Activated T-cell treated with anti-CD3 and anti-CD28 coated beads, Interleukin-2, amount 50 U/mL, for 4 hours (primary cell): Measurements from ENCODE around the gene ADNP. TPM values are rescaled to one million over a fixed set of nuclear protein-coding genes. Genes with fewer than 3 reads are reported as not detected.

ENCODE experiments used
- ATAC-seq, 2 donors: fragments of 200-7000 bp; cut with Tn5 transposase; one replicate each; pipeline ENCODE4 v1.10.0; 2021
- DNase-seq: peaks from one replicate; pipeline ENCODE4 v3.0.0-alpha.2; 2020
- H3K27me3 Mint-ChIP-seq: one replicate; pipeline ENCODE4 v1.8.0; 2021; ENCODE audit warnings: low read depth, mixed read lengths
- H3K36me3 Mint-ChIP-seq: one replicate; pipeline ENCODE4 v1.8.0; 2022; ENCODE audit warnings: mixed read lengths; ENCODE audit not compliant: insufficient read depth
- H3K4me1 Mint-ChIP-seq: one replicate; pipeline ENCODE4 v1.8.0; 2021; ENCODE audit warnings: low read depth, mixed read lengths
- H3K4me3 Mint-ChIP-seq: one replicate; pipeline ENCODE4 v1.8.0; 2021; ENCODE audit warnings: mild to moderate bottlenecking, moderate library complexity, mixed read lengths
- H3K9me3 Mint-ChIP-seq: one replicate; pipeline ENCODE4 v1.8.0; 2021; ENCODE audit warnings: mixed read lengths
- total RNA-seq, 3 donors: library from RNA; stranded (reverse); gene quantifications; one replicate each; pipeline ENCODE4 v1.2.1, GENCODE V29; 2021

The ADNP gene
- total RNA-seq, 3 donors from 2014 or later = 55.0 to 59.6 (median 55.2) TPM

GRCh38 chr20:50876816-50877215, 54.4 kb downstream of the ADNP start:
- H3K4me1 Mint-ChIP-seq = no peaks in the 10 kb centered on the region

GRCh38 chr20:50876063-50876685, 55.1 kb downstream of the ADNP start:
- no peak for ATAC-seq
- H3K36me3 Mint-ChIP-seq = peaks cover 9% of the 10 kb centered on the region

More at GRCh38 chr20:50876816-50877215, 54.4 kb downstream of the ADNP start:
- H3K4me3 Mint-ChIP-seq = no peak overlapping the region
- H3K36me3 Mint-ChIP-seq = peaks cover 9% of the 10 kb centered on the region
- no peaks in the 10 kb centered on the region for H3K27me3 Mint-ChIP-seq
- no peak for ATAC-seq
- no peak for DNase-seq
- H3K9me3 Mint-ChIP-seq = no peaks in the 10 kb centered on the region

DNA sequence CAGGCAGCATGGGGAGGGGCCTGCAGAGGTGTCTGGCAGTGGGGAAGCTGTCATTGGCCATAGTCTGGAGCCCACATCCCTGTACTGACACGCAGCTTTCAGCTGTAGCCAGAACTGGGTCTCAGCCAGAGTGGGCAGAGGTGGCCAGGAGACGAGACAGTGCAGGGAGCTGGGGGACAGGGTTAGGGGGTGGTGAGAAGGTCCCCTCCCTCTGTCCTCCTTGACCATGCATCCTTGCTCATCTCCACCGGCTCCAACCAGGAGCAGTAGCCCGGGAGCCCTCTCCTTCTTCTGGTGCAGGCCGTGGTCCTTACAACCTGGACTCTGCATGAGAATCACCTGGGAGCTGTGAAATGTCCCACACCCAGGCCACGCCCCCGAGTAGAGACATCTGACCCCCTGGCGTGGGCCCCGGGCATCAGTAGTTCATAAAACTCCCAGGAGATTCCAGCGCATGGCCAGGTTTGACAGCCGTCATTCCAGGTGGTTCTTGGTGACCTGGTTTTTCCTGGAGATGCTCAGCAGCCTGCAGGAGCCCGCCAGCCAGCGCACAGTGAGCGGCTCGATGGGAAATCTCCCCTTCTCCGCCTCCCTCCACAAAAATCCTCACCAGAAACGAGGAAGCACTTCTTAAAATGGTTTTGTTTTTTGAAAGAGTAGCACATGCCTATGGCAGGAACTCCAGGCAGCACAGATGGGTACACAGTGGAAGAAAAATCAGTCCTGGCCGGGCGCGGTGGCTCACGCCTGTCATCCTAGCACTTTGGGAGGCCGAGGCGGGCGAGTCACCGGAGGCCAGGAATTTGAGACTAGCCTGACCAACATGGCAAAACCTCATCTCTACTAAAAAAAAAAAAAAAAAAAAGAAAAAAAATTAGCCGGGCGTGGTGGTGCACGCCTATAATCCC, 56.2 kb downstream of the ADNP start:
- no peak overlapping the region for H3K4me3 Mint-ChIP-seq
- H3K36me3 Mint-ChIP-seq = peaks cover 9% of the 10 kb centered on the region
- no peak for DNase-seq
- H3K9me3 Mint-ChIP-seq = no peaks in the 10 kb centered on the region
- no peaks in the 10 kb centered on the region for H3K4me1 Mint-ChIP-seq
- no peaks in the 10 kb centered on the region for H3K27me3 Mint-ChIP-seq
- no peak for ATAC-seq

More at GRCh38 chr20:50876063-50876685, 55.1 kb downstream of the ADNP start:
- Mint-ChIP-seq H3K4me1 (no peaks in the 10 kb centered on the region), H3K9me3 (no peaks in the 10 kb centered on the region), H3K4me3 (no peak overlapping the region), H3K27me3 (no peaks in the 10 kb centered on the region)
- DNase-seq = no peak

GRCh38 chr20:50874111-50874757, 57.0 kb downstream of the ADNP start:
- ATAC-seq = no peak
- H3K4me1 Mint-ChIP-seq = no peaks in the 10 kb centered on the region

GRCh38 chr20:50873585-50873984, 57.7 kb downstream of the ADNP start:
- H3K4me3 Mint-ChIP-seq = no peak overlapping the region
- H3K9me3 Mint-ChIP-seq = no peaks in the 10 kb centered on the region
- DNase-seq (no peak), ATAC-seq (no peak)
- peaks cover 5% of the 10 kb centered on the region for H3K36me3 Mint-ChIP-seq
- H3K4me1 Mint-ChIP-seq = no peaks in the 10 kb centered on the region
- H3K27me3 Mint-ChIP-seq = no peaks in the 10 kb centered on the region

More at GRCh38 chr20:50874111-50874757, 57.0 kb downstream of the ADNP start:
- H3K4me3 Mint-ChIP-seq = no peak overlapping the region
- peaks cover 5% of the 10 kb centered on the region for H3K36me3 Mint-ChIP-seq
- no peak for DNase-seq
- no peaks in the 10 kb centered on the region for H3K27me3 Mint-ChIP-seq
- H3K9me3 Mint-ChIP-seq = no peaks in the 10 kb centered on the region

- H3K9me3 Mint-ChIP-seq = no peaks in the 10 kb centered on the region
- peaks cover 5% of the 10 kb centered on the region for H3K36me3 Mint-ChIP-seq
- no peak for DNase-seq
- H3K27me3 Mint-ChIP-seq = no peaks in the 10 kb centered on the region
- no peaks in the 10 kb centered on the region for H3K4me1 Mint-ChIP-seq
- no peak overlapping the region for H3K4me3 Mint-ChIP-seq
- ATAC-seq = no peak
Observed at GRCh38 chr20:50872560-50873425, 58.4 kb downstream of the ADNP start.

- H3K9me3 Mint-ChIP-seq = no peaks in the 10 kb centered on the region
- H3K27me3 Mint-ChIP-seq = no peaks in the 10 kb centered on the region
- ATAC-seq = no peak
- H3K4me3 Mint-ChIP-seq = no peak overlapping the region
- H3K4me1 Mint-ChIP-seq = no peaks in the 10 kb centered on the region
- no peaks in the 10 kb centered on the region for H3K36me3 Mint-ChIP-seq
- DNase-seq = no peak
Observed at GRCh38 chr20:50870561-50871161, 60.6 kb downstream of the ADNP start.

DNA sequence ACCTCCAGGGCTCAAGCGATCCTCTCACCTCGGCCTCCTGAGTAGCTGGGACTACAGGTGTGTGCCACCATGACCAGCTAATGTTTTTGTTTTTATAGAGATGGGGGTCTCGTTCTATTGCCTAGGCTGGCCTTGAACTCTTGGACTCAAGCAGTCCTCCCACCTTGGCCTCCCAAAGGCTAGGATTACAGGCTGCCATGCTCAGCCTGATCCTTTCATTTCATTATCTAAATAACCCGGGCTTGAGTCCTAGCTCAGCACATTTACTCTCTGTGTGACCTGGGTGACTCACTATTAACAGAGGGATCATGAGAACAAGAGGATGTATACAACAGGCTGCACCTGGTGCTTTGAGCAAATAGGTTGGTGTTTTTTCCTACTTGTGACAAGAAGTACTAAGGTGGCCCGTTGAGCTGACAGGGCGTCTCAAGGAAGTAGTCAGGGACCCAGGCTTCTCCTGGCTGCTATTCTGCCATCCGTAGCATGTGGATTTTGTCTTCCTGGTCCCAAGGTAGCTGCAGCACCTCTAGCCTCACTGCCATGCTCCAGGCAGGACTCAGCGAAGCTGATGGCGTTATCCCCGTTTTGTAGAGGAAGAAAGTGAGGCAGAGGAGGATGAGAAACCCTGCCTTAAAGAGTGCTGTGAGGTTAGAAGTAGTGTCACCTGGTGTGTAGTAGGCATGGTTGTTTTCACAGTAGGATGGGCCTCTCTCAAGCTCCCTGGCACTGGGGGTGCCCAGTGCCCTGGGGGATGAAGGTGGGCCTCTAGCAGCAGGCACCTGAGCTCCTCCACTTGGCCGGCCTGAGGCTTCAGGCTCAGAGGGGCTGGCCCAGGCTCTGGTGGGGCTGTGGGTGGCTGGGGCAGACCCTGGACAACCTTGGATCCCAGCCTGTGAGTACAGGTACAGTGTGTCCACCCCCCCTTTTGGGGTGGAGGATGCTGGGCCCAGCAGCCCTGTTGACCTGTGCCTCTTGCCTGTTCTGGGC, 62.4 kb downstream of the ADNP start:
- no peak overlapping the region for H3K4me3 Mint-ChIP-seq
- DNase-seq (no peak), ATAC-seq (no peak)
- H3K27me3 Mint-ChIP-seq = no peaks in the 10 kb centered on the region
- no peaks in the 10 kb centered on the region for H3K36me3 Mint-ChIP-seq
- H3K4me1 Mint-ChIP-seq = no peaks in the 10 kb centered on the region
- H3K9me3 Mint-ChIP-seq = no peaks in the 10 kb centered on the region

DNA sequence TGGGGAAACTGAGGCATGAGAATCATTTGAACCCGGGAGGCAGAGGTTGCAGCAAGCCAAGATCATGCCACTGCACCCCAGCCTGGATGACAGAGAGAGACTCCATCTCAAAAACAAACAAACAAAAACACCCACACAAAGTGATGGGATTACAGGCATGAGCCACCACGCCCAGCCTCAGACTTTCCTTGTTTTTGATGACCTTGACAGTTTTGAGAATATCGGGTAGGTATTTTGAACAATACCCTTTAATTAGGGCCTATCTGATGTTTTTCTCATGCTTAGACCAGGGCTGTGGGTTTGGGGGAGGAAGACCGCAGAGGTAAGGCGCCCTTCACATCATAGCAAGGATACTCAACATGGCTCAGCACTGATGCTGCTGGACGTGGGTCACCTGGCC, 63.4 kb downstream of the ADNP start:
- no peak for ATAC-seq

DNA sequence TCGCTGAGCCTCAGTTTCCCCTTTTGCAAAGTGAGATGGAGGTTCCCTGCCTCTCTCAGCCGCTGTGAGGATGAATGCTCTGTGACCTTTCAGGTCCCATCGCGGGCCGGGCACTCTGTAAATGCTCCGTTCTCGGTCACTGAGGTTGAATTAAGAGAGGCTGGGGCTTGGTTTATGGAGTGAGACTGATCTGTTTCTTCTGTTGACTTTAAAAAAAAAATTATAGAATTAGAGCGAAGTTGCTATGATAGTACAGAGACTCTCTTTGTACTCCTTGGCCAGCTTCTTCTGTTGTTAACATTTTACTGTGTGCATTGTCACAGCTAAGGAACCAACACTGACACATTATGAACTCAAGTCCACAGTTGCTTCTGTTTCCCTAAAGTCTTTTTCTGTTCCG, 64.4 kb downstream of the ADNP start:
- Mint-ChIP-seq H3K4me1 (no peaks in the 10 kb centered on the region), H3K4me3 (no peak overlapping the region), H3K36me3 (no peaks in the 10 kb centered on the region), H3K9me3 (no peaks in the 10 kb centered on the region), H3K27me3 (no peaks in the 10 kb centered on the region)
- no peak for DNase-seq
- no peak for ATAC-seq

More for the DNA sequence above, 63.4 kb downstream of the ADNP start:
- DNase-seq = no peak
- Mint-ChIP-seq H3K9me3 (no peaks in the 10 kb centered on the region), H3K4me3 (no peak overlapping the region), H3K4me1 (no peaks in the 10 kb centered on the region), H3K27me3 (no peaks in the 10 kb centered on the region), H3K36me3 (no peaks in the 10 kb centered on the region)

GRCh38 chr20:50866036-50866685, 65.1 kb downstream of the ADNP start:
- Mint-ChIP-seq H3K4me3 (no peak overlapping the region), H3K36me3 (no peaks in the 10 kb centered on the region), H3K4me1 (no peaks in the 10 kb centered on the region), H3K9me3 (no peaks in the 10 kb centered on the region), H3K27me3 (no peaks in the 10 kb centered on the region)
- DNase-seq (no peak), ATAC-seq (no peak)

DNA sequence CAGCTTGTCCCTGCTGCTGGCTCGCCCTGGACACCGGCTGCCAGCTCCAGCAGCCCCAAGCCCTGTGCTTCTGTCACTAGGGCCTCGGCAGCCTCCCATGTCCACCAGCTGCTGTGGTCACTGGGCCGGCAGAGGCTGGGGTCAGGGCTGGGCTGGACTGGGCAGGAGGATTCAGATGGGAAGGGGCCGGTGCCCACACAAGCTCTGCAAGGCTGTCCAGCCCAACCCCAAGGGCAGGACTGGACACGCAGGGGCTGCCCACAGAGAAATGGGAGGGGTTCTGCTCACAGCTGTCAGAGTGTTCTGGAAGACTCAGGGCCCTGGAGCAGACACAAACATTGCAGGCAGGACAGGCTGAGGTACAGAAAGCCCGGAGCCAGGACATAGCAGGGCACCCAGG, 65.6 kb downstream of the ADNP start:
- ATAC-seq = no peak
- no peaks in the 10 kb centered on the region for H3K9me3 Mint-ChIP-seq
- no peak for DNase-seq
- no peak overlapping the region for H3K4me3 Mint-ChIP-seq
- H3K36me3 Mint-ChIP-seq = no peaks in the 10 kb centered on the region
- no peaks in the 10 kb centered on the region for H3K27me3 Mint-ChIP-seq
- no peaks in the 10 kb centered on the region for H3K4me1 Mint-ChIP-seq
